Hepatocyte (in vitro differentiated cells): ENCODE data around the gene C1orf56.

ENCODE experiments used
- CTCF ChIP-seq: fragments of 200-600 bp; sonication (generic); IDR thresholded peaks from 2 replicates; pipeline ENCODE4 v1.5.1; 2016; ENCODE audit warnings: antibody characterized with exemption, mild to moderate bottlenecking; ENCODE audit not compliant: poor library complexity
- EZH2 ChIP-seq: fragments of 200-600 bp; sonication (generic); IDR thresholded peaks from 2 replicates; pipeline ENCODE4 v1.6.1; 2016; ENCODE audit warnings: antibody characterized with exemption, mild to moderate bottlenecking, borderline replicate concordance
- EZH2phosphoT487 ChIP-seq: fragments of 200-600 bp; sonication (generic); IDR thresholded peaks from one replicate; pipeline ENCODE4 v1.6.1; 2018; ENCODE audit warnings: antibody characterized with exemption, mild to moderate bottlenecking, low read depth, moderate library complexity; ENCODE audit not compliant: unreplicated experiment, severe bottlenecking

- TF ChIP-seq CTCF (no peak), EZH2 (no peak), EZH2phosphoT487 (no peak)
Observed at GRCh38 chr1:151069103-151069486, 21.5 kb downstream of the C1orf56 start.
